NCI-H526 treated with DMSO at 0.1 percent for 48 hours (cell line): ENCODE results near the gene C1orf232.
A peak's percentile ranks its signal among the peaks of the same experiment; 100 is the strongest.

Experiments
- DNase-seq: peaks from one replicate; lab custom pipeline; 2025; lab: John Stamatoyannopoulos, UW

C1orf232 gene

GRCh38 chr1:26177182-26177684, 8.5 kb upstream of the C1orf232 start, which contains the start of gene CNKSR1:
TSS of gene CNKSR1 (plus strand) at chr1:26177491. CDS start at chr1:26177548, 57 bp downstream.
- peak; percentile 55 for DNase-seq

DNA sequence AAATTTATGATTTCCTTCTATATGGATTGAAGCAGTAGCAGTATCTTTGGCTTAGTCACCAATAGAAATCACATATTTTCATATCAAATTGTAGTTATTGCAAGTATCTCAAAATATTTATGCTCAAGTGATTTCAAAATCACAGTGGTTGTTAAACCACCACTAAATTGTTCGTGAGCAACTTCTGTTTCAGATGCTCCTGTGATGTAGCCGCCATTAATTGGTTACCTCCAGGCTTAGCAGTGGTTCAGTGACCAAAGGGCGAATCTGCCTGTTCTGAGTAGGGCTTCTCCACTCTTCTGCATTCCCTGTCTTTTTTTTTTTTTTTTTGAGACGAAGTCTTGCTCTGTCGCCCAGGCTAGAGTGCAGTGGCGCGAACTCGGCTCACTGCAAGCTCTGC, 6.6 kb upstream of the C1orf232 start:
- no peak for DNase-seq

DNA sequence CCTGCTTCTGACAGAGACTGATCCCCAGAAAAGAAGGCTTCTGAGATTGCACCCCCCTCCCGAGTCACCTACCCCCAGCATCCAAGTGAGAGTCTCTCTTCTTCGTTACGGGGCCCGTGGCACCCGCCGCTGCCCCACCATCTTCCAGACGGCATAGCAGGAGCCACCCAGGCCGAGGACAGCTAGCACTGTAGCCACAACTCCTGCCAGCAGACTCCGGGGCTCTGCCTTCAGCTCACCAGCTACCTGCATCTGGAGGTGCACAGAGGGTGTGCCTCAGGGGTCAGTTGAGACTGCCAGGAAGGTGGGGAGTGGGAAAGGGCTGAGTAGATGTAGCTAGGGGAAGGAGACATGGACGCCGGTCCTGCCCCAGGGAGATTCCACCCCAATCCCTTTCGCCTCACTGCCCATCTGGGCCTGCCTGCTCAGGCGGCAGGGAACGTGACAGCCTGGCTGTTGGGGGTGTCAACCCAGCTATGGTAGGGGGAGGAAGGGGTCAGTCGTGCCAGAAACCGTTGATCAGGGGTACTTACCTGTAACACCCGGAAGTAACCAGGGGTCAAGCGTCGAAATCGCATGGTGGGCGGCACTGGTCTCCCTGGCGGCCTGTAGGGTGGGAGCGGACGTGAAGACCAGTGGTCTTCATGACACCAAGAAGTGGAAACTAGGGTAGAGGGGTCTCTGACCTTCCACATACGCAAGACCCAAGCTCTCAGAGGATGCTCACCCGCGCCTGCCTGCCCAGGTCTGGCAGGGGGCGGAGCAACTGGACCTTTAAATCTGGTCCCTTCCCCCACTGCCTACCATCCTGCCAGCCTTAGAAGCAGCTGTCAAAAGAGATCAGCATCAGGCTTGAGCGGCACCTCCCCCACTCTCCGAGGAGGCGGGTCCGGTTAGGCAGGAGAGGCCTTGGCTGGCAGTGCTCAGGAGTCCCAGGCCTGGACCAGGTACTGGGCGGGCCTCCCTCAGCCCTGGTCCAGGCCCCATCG, 2.6 kb upstream of the C1orf232 start, which contains the start of gene ZNF593OS:
ZNF593OS (minus strand) TSS at position 749 of the 989 bp plus-strand sequence; CDS start at position 578, 171 bp downstream.
- DNase-seq: no peak

DNA sequence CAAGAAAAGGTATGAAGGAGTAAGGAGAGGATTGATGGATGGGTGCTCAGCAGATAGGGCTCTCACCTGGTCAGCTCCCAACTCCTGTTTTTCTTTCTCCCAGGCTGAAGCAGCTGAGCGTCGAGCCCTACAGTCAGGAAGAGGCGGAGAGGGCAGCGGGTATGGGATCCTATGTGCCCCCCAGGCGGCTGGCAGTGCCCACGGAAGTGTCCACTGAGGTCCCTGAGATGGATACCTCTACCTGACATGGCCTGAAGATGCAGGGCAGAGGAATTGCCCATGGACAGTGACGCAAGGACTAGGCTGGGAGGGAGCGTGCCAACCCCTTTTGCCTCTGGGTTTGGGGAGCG, 1.7 kb upstream of the C1orf232 start:
- no peak for DNase-seq

GRCh38 chr1:26169669-26170471, 1.1 kb upstream of the C1orf232 start, which contains the start of gene ZNF593:
TSS of gene ZNF593 (plus strand) at chr1:26169908. CDS start at chr1:26169984, 76 bp downstream.
- peak; percentile 65 for DNase-seq

DNA sequence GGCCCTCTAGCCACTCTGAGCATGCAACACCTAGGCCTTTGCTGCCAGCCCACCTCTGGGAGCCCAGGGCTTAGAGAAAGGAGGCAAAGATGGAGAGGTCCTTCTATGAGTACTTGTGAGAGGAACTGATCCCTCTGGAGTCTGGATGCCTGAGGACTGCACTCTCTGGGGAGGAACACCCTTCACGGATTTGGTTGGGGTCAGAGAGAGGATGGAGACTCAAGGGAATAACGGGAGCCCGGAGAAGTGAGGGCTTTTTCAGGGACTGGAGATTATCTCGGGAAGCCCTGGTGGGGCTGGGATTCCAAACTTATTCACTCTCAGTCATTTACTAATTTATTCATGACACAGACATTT, 413 bp upstream of the C1orf232 start:
- no peak for DNase-seq

DNA sequence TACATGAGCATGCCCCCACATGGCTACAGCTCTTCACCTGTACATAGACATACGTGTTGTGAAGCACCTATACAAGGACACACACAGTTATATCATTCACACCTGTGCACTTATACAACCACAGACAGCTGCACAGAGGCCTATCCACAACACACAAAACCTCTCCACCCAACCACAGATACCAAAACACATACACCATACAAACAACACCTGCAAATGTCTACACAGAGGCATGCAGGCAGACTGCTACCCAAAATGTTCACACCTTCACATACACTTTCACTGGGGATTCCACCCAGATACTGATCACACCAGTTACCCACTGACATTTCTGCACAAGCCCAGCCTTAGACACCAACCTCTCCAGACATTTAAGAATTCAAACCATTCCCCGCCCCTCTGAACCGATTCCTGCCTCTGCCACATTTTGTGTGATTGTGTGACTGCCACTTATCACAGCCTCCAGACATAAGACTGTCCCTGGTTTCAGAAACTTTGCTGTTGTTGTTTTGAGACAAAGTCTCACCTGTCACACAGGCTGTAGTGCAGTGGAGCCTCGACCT, 2.0 kb downstream of the C1orf232 start:
- DNase-seq: no peak

GRCh38 chr1:26164861-26165842, 3.6 kb downstream of the C1orf232 start:
- no peak for DNase-seq

GRCh38 chr1:26164036-26164860, 4.5 kb downstream of the C1orf232 start:
- DNase-seq: no peak

DNA sequence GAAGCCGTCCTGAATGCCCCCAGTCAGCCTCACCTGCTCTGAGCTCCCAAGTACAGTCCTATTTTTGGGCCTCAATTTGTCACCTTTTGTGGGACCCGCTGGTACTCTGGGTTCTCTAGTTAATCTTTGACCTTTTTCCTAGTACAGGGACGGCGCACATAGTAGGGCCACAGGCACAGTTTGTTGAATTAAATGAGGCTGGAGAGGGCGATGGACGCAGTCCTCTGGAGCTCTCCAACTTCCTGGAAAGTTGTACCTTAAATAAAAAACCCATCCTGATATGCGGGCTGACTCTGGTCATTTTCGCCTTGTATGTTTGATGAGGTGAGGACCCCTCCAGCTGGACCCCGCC, 5.1 kb downstream of the C1orf232 start:
- no peak for DNase-seq

- DNase-seq: no peak
Observed at GRCh38 chr1:26162220-26162709, 6.5 kb downstream of the C1orf232 start.

GRCh38 chr1:26161415-26162219, 7.1 kb downstream of the C1orf232 start:
- no peak for DNase-seq

DNA sequence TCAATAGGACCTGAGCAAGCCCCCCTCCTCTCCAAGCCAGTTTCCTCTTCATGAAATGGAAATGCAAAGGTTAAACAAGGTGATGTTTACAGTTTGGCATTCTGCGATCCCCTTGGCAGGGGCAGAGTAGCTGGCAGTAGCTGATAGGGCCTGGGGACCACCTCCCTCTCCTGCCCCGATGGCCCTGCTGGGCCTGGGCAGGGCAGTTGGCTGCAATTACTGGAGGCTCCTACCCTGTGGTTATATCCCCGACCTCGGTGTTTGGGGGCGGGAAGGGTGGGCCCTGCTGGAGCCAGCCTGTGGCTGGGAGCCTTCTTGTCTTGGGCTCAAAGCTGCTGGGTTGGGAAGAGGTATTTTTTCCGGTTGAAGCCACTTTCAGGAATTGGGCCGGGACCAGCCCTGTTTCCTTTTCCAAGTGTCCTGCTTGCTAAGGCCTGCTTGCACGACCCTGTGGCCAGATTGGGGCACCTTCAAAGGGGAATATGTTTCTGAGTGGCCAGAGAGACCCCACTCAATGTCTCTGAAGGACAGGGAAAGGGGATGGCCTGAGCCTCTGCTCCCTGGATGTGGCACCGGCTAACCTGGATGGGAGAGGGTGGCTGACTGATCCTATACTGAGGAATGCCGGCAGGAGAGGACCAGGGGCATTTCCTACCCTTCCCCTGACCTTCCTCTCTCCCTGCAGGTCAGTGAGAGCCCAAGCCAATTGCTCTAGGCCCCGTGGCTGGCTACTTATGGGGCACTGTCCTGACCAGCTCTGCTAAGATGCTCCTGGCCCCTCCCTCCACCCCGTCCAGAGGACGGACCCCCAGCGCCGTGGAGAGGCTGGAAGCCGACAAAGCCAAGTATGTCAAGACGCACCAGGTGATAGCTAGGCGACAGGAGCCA, 8.0 kb downstream of the C1orf232 start:
- DNase-seq: no peak

DNA sequence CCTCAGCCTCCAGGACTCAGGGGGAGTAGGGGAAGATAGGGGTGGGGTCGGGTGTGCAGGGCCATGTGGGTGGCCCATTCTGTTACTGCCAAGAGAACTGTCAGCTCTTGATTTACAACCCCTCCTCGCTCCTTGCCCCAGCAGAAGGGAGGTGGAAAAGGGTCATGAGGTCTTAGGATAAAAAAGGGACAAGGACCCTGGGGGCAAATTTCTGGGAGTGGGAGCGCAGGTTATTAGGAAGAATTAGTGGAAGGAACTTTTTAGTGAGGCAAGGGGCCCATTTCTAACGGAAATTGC, 9.1 kb downstream of the C1orf232 start:
- no peak for DNase-seq

DNA sequence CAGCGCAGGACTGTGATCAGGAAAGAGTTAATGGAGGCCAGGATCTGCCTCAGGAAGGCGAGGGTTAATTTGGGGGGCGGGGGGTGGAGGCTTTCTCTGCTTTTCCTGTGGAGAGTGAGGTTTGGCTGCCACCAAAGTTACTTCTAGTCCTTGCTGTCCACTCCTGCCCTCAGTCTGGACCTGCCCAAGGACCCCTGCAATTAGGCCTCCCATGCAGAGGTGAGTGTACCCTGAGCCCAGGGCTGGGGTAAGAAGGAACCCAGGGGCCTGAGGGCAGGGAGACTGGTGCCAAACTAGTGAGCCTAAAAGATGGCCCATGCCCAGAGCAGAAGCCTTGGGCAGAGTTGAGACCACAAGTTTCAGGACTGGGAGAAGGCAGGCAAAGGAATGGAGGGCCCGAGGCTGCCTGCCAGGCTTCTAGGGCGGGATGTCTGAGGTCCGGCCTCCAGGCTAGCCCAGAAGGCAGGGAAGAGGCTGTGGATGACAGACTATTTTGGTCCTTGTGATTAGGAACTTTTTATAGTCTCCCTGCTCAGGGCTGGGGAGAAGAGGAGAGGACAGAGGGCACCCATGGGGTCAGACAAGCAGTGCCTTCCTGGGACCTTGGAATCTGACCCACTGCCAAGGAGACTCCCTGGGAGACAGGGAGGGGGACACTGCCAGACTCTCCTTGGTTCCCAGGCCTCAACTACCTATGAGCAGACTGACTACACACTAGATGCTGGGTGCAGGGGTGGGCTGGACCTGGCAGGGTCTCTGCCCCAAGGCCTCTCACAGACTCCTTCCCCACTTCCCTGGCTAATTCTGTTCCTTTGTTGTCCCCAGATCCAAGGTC, 9.6 kb downstream of the C1orf232 start, which contains the start of gene FAM110D:
FAM110D (plus strand) TSS at position 172 of the 835 bp plus-strand sequence. CDS start 2,213 bp downstream, outside the sequence.
- no peak for DNase-seq

DNA sequence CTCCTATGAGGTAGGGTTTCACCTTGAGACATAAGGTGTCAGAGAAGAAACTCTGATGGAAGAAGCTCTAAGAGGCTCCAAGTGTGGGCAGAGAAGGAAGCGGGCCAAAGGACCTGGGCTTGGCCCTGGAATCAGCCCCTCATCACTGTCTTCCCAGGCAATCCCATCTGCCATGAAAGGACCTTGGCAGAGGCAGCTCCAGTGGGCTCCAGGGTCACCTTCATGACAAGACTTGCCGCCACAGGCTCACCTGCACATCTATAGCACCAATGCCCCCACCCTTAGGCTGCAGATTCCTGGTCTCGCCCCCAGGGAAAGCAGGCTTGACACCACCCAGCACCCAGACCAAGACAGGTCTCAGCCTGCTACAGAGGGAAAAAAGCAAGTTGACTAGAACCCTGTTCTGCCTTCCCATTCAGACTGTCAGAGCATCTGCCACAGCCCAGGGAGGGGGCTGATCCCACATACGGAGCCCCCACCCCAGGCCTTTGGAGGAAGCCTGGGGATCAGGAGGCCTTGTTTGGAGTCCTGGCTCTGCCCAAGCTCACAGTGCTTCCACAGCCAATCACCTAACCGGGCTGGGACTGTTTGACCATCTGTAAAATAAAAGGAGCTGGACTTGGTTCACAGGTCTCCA, 10.4 kb downstream of the C1orf232 start:
- DNase-seq: no peak
